HepG2 (cell line): ENCODE results near the gene TMEM250. TPM values are rescaled to one million over a fixed set of nuclear protein-coding genes. Genes with fewer than 3 reads are reported as not detected.

Source experiments
- ATF4 ChIP-seq, 2 experiments: fragments of 450-650 bp in 1 of 2; sonication (generic) in 1 of 2; formaldehyde crosslinking; IDR thresholded peaks; 2 replicates each; pipeline versions ENCODE4 v1.5.0 to v1.8.0; 2020 to 2022; ENCODE audit warnings: mild to moderate bottlenecking in 1 of 2, missing genetic modification reagents in 1 of 2
- CHD4 ChIP-seq: fragments of 200-600 bp; sonication (generic); IDR thresholded peaks from 2 replicates; pipeline ENCODE4 v1.7.0; 2017; ENCODE audit warnings: mild to moderate bottlenecking, low read length, borderline replicate concordance
- KDM5B ChIP-seq: sonication (generic); formaldehyde crosslinking; IDR thresholded peaks from 2 replicates; pipeline ENCODE4 v1.4.0; 2020; ENCODE audit warnings: missing genetic modification reagents, mild to moderate bottlenecking, borderline replicate concordance
- MAX ChIP-seq: IDR thresholded peaks from 2 replicates; pipeline ENCODE4 v1.6.1; 2012; ENCODE audit warnings: inconsistent platforms
- NFYB ChIP-seq: sonication (generic); formaldehyde crosslinking; IDR thresholded peaks from 2 replicates; pipeline ENCODE4 v1.4.0; 2020; ENCODE audit warnings: missing genetic modification reagents
- POLR2AphosphoS5 ChIP-seq: IDR thresholded peaks from 2 replicates; pipeline ENCODE4 v1.6.1; 2012; ENCODE audit warnings: low read depth, low read length
- ZGPAT ChIP-seq: IDR thresholded peaks from 2 replicates; pipeline ENCODE4 v1.6.1; 2016; ENCODE audit warnings: mild to moderate bottlenecking
- ZNF318 ChIP-seq: sonication (generic); formaldehyde crosslinking; IDR thresholded peaks from 2 replicates; pipeline ENCODE4 v1.4.0; 2020; ENCODE audit warnings: mild to moderate bottlenecking, missing genetic modification reagents
- ZNF414 ChIP-seq: sonication (generic); formaldehyde crosslinking; IDR thresholded peaks from 2 replicates; pipeline ENCODE4 v1.5.0; 2020; ENCODE audit warnings: missing genetic modification reagents
- ZNF484 ChIP-seq: sonication (generic); formaldehyde crosslinking; IDR thresholded peaks from 2 replicates; pipeline ENCODE4 v1.5.1; 2020; ENCODE audit warnings: mild to moderate bottlenecking, low read depth, missing genetic modification reagents, borderline replicate concordance
- ZNF687 ChIP-seq: sonication (generic); formaldehyde crosslinking; IDR thresholded peaks from 2 replicates; pipeline ENCODE4 v1.5.1; 2020; ENCODE audit warnings: mild to moderate bottlenecking, missing genetic modification reagents, moderate library complexity
- ZNF792 ChIP-seq: IDR thresholded peaks from 2 replicates; pipeline ENCODE4 v1.6.1; 2016
- polyA plus RNA-seq, 8 experiments: library from polyadenylated mRNA; depleted of rRNA in 3 of 8; stranded (reverse) in 7 of 8; unstranded in 1 of 8; fragments of >200 nt; fragmentation: Illumina TruSeq in 4 of 8; extraction: Trizol in 4 of 8; gene quantifications; 2 replicates each; pipeline versions ENCODE4 v1.2.1 to v1.2.3, GENCODE V29; 2011 to 2016; ENCODE audit warnings: low read depth in 4 of 8, missing spikeins in 1 of 8, mixed read lengths in 1 of 8; ENCODE audit not compliant: insufficient read depth in 1 of 8
- total RNA-seq, 5 experiments: library from RNA; depleted of rRNA; stranded (reverse); fragments of >200 nt; fragmentation: Illumina TruSeq; extraction: Trizol; gene quantifications; 2 replicates each; pipeline ENCODE4 v1.2.3, GENCODE V29; 2016; ENCODE audit warnings: low read depth in 1 of 5

TMEM250 gene
- total and polyA plus RNA-seq, 2 of the 13 experiments (the other 11 are each of a cell fraction or from before 2014, with no cell fraction given): 5.5 to 13.9 TPM

GRCh38 chr9:136117291-136117915, 1.3 kb downstream of the TMEM250 start (continued):
- 0 out of 2 replicates have a peak, but pooled peaks have one; percentile 34 for TF ChIP-seq ZGPAT (CRISPR knock-in tag)
- TF ChIP-seq ZNF792 (CRISPR knock-in tag): no peak
- peak in 1 of 2 experiments; percentile 78; a peak in 2 of 4 replicates for TF ChIP-seq ATF4 (CRISPR knock-in tag; IDR thresholded peaks at IDR 0.05)
- TF ChIP-seq MAX: no peak; the same call in 1 of the 2 replicates
- TF ChIP-seq KDM5B: 0 out of 2 replicates have a peak, but pooled peaks have one; percentile 10
- TF ChIP-seq POLR2AphosphoS5: 0 out of 2 replicates have a peak, but pooled peaks have one; percentile 23
- no peak for TF ChIP-seq ZNF484 (CRISPR knock-in tag)
- no peak for TF ChIP-seq CHD4
- peak; percentile 42; the same call in 1 of the 2 replicates for TF ChIP-seq NFYB
- peak; percentile 75 for TF ChIP-seq ZNF687
- TF ChIP-seq ZNF414 (CRISPR knock-in tag): 0 out of 2 replicates have a peak, but pooled peaks have one; percentile 71
- no peak for TF ChIP-seq ZNF318 (CRISPR knock-in tag)
